NCI-H446 treated with DMSO at 0.1 percent for 48 hours (cell line): Measurements from ENCODE around the gene TIMM50.

Source experiments
- DNase-seq: peaks from one replicate; lab custom pipeline; 2025; lab: John Stamatoyannopoulos, UW

Gene TIMM50

GRCh38 chr19:39533003-39533512, 52.4 kb downstream of the TIMM50 start:
- DNase-seq, result no peak

- DNase-seq, result no peak
Measured at GRCh38 chr19:39533791-39534190, 53.2 kb downstream of the TIMM50 start.

DNA sequence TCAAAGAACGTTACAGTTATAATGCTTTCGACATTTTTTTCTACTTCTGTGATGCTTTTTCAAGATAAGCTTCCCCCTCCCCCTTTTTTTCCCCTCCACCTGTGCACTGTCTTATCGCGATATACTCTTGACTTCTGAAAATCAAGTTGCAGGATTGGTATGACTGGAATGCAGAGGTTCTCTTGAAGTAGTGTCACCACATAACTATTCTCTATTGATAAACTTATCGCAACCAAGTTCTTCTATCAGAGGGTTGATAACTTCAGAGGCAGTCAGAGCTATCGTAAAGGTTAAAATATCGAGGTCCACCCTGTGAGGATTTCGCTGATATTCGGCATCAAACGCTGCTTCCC, 58.5 kb downstream of the TIMM50 start:
- no peak for DNase-seq

DNA sequence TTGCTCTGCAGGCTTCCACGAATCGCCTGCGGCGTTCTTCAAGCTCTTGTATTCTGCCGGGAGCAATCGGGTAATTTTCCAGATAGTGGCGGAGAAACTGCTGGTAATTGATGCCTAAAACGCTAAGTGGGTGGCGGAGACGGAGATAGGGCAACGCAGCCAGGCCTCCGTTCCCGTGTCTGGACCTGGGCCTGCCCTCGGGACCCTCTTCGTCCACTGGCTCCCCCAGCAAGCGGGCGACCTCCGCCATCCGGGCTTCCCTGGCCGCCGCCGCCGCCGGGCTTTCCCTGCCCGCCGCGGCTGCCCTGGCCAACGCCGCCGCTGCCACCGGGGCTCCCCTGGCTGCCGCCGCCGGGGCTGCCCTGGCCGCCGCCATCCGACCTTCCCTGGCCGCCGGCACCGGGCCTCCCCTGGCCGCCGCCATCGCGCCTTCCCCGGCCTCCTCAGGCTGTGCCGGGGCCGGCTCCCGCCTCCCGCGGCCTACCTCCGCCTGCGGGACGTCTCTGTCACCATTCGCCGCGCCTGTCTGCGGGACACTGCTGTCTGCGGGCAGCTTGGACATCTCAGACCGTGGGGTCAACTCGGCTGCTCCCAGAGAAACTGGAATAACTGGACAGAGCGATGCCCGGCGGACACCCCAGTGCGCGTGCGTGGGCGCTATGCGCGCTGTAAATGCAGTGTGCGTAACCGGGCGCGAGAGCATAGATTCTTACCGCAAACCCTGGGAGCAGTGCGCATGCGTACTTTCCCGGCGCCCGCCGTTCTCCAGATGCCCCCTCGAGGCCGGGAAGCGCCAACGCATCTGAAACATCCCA, 59.1 kb downstream of the TIMM50 start, which contains the start of gene EID2:
Gene EID2 (minus strand): TSS at position 644 of the 815 bp plus-strand sequence. CDS start 82 bp downstream, at position 562.
- peak; percentile 88 for DNase-seq

GRCh38 chr19:39540333-39540673, 59.7 kb downstream of the TIMM50 start:
- no peak for DNase-seq
